Spleen (tissue), 11 donors: ENCODE data around the gene ARHGAP10. TPM values are rescaled to one million over a fixed set of nuclear protein-coding genes. Genes with fewer than 3 reads are reported as not detected.

Experiments
- DNase-seq: peaks from one replicate; pipeline ENCODE4 v3.0.0-alpha.2; 2020
- H3K27ac ChIP-seq, 8 donors: fragments of 200-600 bp; sonication (generic) in 7 of 8; 1 replicate in 4 of 8; 2 replicates in 4 of 8; pipeline versions ENCODE4 v1.5.0 to v1.8.0; 2016 to 2021; ENCODE audit warnings: inconsistent platforms in 4 of 8, mild to moderate bottlenecking in 4 of 8, moderate library complexity in 1 of 8
- H3K27me3 ChIP-seq, 7 donors: fragments of 200-600 bp; sonication (generic) in 6 of 7; replicated peaks in 1 of 7; 1 replicate in 4 of 7; 2 replicates in 3 of 7; pipeline versions ENCODE4 v1.5.0 to v1.8.0; 2016 to 2021; ENCODE audit warnings: inconsistent platforms in 3 of 7, mild to moderate bottlenecking in 1 of 7
- H3K36me3 ChIP-seq, 6 donors: fragments of 200-600 bp; sonication (generic) in 5 of 6; 1 replicate in 4 of 6; 2 replicates in 2 of 6; pipeline versions ENCODE4 v1.5.0 to v1.8.0; 2016 to 2021; ENCODE audit warnings: inconsistent platforms in 2 of 6
- H3K4me1 ChIP-seq, 6 donors: fragments of 200-600 bp; sonication (generic) in 5 of 6; 1 replicate in 3 of 6; 2 replicates in 3 of 6; pipeline versions ENCODE4 v1.5.0 to v1.8.0; 2016 to 2021; ENCODE audit warnings: inconsistent platforms in 3 of 6
- H3K4me3 ChIP-seq, 8 donors: fragments of 200-600 bp; sonication (generic) in 7 of 8; 1 replicate in 4 of 8; 2 replicates in 4 of 8; pipeline versions ENCODE4 v1.5.0 to v1.8.0; 2016 to 2021; ENCODE audit warnings: inconsistent platforms in 4 of 8, mild to moderate bottlenecking in 4 of 8, moderate library complexity in 2 of 8
- H3K9me3 ChIP-seq, 8 donors: fragments of 200-600 bp; sonication (generic) in 7 of 8; 1 replicate in 4 of 8; 2 replicates in 4 of 8; pipeline versions ENCODE4 v1.5.0 to v1.8.0; 2016 to 2021; ENCODE audit warnings: inconsistent platforms in 4 of 8
- POLR2A ChIP-seq, 3 donors: fragments of 450-650 bp; IDR thresholded peaks; one replicate each; pipeline ENCODE4 v1.5.1; 2017; ENCODE audit warnings: antibody characterized with exemption in 3 of 3, mild to moderate bottlenecking in 1 of 3
- POLR2AphosphoS5 ChIP-seq, 3 donors: sonication (generic); formaldehyde crosslinking; IDR thresholded peaks; one replicate each; pipeline ENCODE4 v1.5.1; 2017; ENCODE audit warnings: antibody characterized with exemption in 3 of 3
- WGBS, 5 donors: extraction: QIAGEN DNeasy Blood & Tissue Kit in 3 of 5; methylation state at CpG; one replicate each; pipeline versions ENCODE4 v1.1.5 to v1.1.7; 2013 to 2018; 5-methylcytosine and 5-hydroxymethylcytosine counted together
- intact Hi-C: fragments of 100-400 bp; cut with DNase I; formaldehyde crosslinking; loops from one replicate; pipeline ENCODE4 v1.15.0; 2023; ENCODE audit warnings: low total_unique reads
- polyA plus RNA-seq, 3 donors: library from polyadenylated mRNA; stranded (reverse); fragments of 200-250 nt; gene quantifications; one replicate each; pipeline ENCODE4 v1.2.1, GENCODE V29; 2013
- total RNA-seq, 7 donors: library from RNA; depleted of rRNA in 3 of 7; stranded (reverse); fragments of >200 nt in 3 of 7; fragmentation: NEBNext Ultra II Directional in 4 of 7; extraction: Animal tissue kit (Norgen Biotek cat#: 25700) in 4 of 7; gene quantifications; one replicate each; pipeline versions ENCODE4 v1.1.0 to v1.2.1, GENCODE V29; 2016 to 2021
- TF ChIP-seq, protein P1 (sequence below), 11 experiments: fragments of 200-600 bp in 7 of 11; fragments of 450-650 bp in 4 of 11; sonication (generic) in 4 of 11; IDR thresholded peaks in 8 of 11; conservative IDR thresholded peaks in 3 of 11; 1 replicate in 7 of 11; 2 replicates in 4 of 11; pipeline versions ENCODE4 v1.4.0 to v1.8.0; 2016 to 2021; ENCODE audit warnings: antibody characterized with exemption in 11 of 11, inconsistent platforms in 4 of 11, mild to moderate bottlenecking in 1 of 11
- donor health status: healthy with polysubstance abuse.
- donor health status: DM: no; HTN: no; CAD: no; lungs with moderate emphysema.
- donor health status: DM: no; HTN: no; CAD: no.
- donor health status: Bipolar disorder and iron deficiency.
- donor health status: healthy.
- donor health status: DM: no; HTN: no; CAD: no.
- donor health status: DM: yes; HTN: yes; CAD: no.

ARHGAP10 gene
- total and polyA plus RNA-seq, 10 donors = 4.0 to 35.5 (median 13.3) TPM

DNA sequence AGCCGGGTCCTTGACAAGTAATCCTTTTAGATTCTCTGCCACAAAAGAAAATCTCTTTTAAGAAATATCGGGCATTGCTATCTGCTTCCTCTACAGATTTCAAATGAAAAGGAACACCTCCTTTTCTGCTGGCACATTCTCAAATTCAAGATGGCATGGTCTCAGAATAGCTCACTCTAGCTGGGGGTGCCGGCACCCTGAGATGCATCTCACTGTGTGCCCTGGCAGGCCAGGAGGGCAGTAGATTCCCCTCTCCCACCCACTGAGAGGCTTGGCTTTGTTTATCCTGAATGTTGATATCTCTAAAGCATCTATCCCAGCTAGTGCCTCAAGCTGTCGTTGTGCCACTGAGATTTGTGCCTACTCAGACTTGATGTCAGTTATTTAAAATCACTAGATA is 319.5 kb downstream of the ARHGAP10 start:
- Histone ChIP-seq H3K9me3 (no peaks in the 10 kb centered on the region), H3K36me3 (peaks cover 0 to 11% (median 0%) of the 10 kb centered on the region in 6 donors), H3K4me3 (no peak overlapping the region), H3K27ac (peak overlapping the region in 2 of 8 donors; percentile 48 to 70), H3K27me3 (no peaks in the 10 kb centered on the region), H3K4me1 (peaks cover 0 to 48% (median 13%) of the 10 kb centered on the region in 6 donors)
- no peak for DNase-seq
- intact Hi-C loops = no loop called here
- WGBS, 5 donors = 72 to 84% (median 81%) methylated on average over 4 of the region's 4 CpGs
- TF ChIP-seq, protein P1, sequence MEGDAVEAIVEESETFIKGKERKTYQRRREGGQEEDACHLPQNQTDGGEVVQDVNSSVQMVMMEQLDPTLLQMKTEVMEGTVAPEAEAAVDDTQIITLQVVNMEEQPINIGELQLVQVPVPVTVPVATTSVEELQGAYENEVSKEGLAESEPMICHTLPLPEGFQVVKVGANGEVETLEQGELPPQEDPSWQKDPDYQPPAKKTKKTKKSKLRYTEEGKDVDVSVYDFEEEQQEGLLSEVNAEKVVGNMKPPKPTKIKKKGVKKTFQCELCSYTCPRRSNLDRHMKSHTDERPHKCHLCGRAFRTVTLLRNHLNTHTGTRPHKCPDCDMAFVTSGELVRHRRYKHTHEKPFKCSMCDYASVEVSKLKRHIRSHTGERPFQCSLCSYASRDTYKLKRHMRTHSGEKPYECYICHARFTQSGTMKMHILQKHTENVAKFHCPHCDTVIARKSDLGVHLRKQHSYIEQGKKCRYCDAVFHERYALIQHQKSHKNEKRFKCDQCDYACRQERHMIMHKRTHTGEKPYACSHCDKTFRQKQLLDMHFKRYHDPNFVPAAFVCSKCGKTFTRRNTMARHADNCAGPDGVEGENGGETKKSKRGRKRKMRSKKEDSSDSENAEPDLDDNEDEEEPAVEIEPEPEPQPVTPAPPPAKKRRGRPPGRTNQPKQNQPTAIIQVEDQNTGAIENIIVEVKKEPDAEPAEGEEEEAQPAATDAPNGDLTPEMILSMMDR (IDR thresholded peaks at IDR 0.05 in 8 of 11, conservative IDR thresholded peaks at IDR 0.05 in 3 of 11) = no peak
- TF ChIP-seq POLR2AphosphoS5 (IDR thresholded peaks at IDR 0.05) (no peak), POLR2A (IDR thresholded peaks at IDR 0.05) (no peak)

DNA sequence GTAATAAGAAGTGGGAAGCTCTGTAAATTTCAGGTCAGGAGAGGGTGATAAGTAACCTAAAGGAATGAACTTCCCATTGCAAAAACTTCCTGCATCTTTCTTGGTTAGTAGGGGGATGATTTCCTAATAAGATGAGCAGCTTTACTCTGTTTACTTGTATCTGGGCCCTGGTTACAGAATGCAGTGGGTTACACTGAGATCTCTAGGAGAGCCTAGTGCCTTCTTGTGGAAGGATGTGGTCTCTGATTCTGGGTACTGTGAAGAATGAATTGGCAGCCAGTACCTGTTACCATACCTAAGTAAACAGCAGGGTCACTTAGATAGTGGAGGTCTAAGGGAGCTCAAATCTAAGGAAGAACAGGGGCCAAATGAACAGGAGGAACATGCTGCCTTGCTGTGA is 320.6 kb downstream of the ARHGAP10 start:
- intact Hi-C loops = no loop called here

DNA sequence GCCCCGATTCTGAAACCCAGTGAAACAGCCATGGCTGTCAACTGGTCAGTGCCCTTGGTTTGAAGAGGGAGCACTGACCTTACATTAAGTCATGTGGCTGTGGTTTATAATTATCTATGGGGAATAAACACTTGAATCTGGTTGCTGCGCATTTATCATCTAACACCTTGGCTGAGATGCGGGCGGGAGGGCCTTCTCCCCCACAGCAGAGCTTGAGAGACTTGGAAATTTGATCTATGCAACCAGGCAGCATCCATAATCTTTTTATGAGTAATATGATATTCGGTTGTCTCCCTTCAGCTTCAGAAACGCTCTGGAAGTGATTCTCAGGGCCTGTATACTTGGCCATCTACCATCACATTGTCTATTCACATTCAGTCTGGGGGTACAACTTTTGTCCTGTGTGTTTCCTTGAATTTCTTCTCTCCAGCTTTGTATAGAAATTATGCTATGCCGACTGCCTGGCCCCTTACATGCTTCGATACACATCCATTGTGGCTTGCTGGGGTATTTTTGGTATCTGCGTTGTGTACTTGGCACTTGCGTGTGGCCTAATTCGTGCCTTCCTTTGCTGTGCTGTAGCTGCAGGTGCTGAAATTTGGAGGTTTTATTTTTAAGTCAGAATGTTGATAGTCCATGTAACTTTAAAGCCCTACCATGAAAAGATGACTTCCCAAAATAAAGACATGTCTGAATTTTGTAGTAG is 321.6 kb downstream of the ARHGAP10 start:
- WGBS, 5 donors = 84 to 90% (median 87%) methylated on average over 11 of the region's 11 CpGs
- no peaks in the 10 kb centered on the region for H3K9me3 ChIP-seq
- TF ChIP-seq POLR2AphosphoS5 (IDR thresholded peaks at IDR 0.05) (no peak), POLR2A (IDR thresholded peaks at IDR 0.05) (no peak)
- TF ChIP-seq, protein P1 (IDR thresholded peaks at IDR 0.05 in 8 of 11, conservative IDR thresholded peaks at IDR 0.05 in 3 of 11) = no peak
- H3K4me1 ChIP-seq = peaks cover 2 to 68% (median 30%) of the 10 kb centered on the region in 6 donors
- no peak for DNase-seq
- no peaks in the 10 kb centered on the region for H3K27me3 ChIP-seq
- H3K4me3 ChIP-seq = no peak overlapping the region
- H3K27ac ChIP-seq = peak overlapping the region in 3 of 8 donors; percentile 38 to 70 (median 48)
- intact Hi-C loops = no loop called here
- H3K36me3 ChIP-seq = no peaks in the 10 kb centered on the region

More for the DNA sequence above, 320.6 kb downstream of the ARHGAP10 start:
- no peak for TF ChIP-seq POLR2AphosphoS5 (IDR thresholded peaks at IDR 0.05)
- TF ChIP-seq, protein P1 (IDR thresholded peaks at IDR 0.05 in 8 of 11, conservative IDR thresholded peaks at IDR 0.05 in 3 of 11) = no peak
- no peak for TF ChIP-seq POLR2A (IDR thresholded peaks at IDR 0.05)
- Histone ChIP-seq H3K4me1 (peaks cover 0 to 58% (median 24%) of the 10 kb centered on the region in 6 donors), H3K9me3 (no peaks in the 10 kb centered on the region), H3K36me3 (peaks cover 0 to 4% (median 0%) of the 10 kb centered on the region in 6 donors), H3K27ac (peak overlapping the region in 4 of 8 donors; percentile 8 to 70 (median 53)), H3K4me3 (no peak overlapping the region), H3K27me3 (no peaks in the 10 kb centered on the region)
- no peak for DNase-seq

GRCh38 chr4:148054275-148054674 is 322.4 kb downstream of the ARHGAP10 start:
- WGBS, 5 donors = 39 to 49% (median 45%) methylated on average over 3 of the region's 3 CpGs
- Histone ChIP-seq H3K36me3 (no peaks in the 10 kb centered on the region), H3K27me3 (no peaks in the 10 kb centered on the region), H3K4me1 (peaks cover 6 to 74% (median 30%) of the 10 kb centered on the region in 6 donors), H3K9me3 (no peaks in the 10 kb centered on the region), H3K27ac (peak overlapping the region in 2 of 8 donors; percentile 27 to 34), H3K4me3 (no peak overlapping the region)
- intact Hi-C loops = no loop called here
- DNase-seq = no peak
- no peak for TF ChIP-seq POLR2A (IDR thresholded peaks at IDR 0.05)
- TF ChIP-seq POLR2AphosphoS5 (IDR thresholded peaks at IDR 0.05) = no peak
- TF ChIP-seq, protein P1 (IDR thresholded peaks at IDR 0.05 in 8 of 11, conservative IDR thresholded peaks at IDR 0.05 in 3 of 11) = no peak
